Posterior vena cava (tissue), 2 donors: Measurements from ENCODE around the gene ADISSP. TPM values are rescaled to one million over a fixed set of nuclear protein-coding genes. Genes with fewer than 3 reads are reported as not detected.

ENCODE experiments used
- DNase-seq: peaks from one replicate; pipeline ENCODE4 v3.0.0-alpha.2; 2020; ENCODE audit warnings: low spot score
- intact Hi-C, 2 donors: fragments of 100-400 bp; cut with DNase I; formaldehyde crosslinking; loops; one replicate each; pipeline versions ENCODE4 v1.14.1 to v1.14.2; 2022 to 2023
- long read RNA-seq, 2 donors: library from polyadenylated mRNA; unstranded; transcript quantifications; one replicate each; pipeline ENCODE4 v2.0.0, GENCODE V29; 2020 to 2021
- total RNA-seq, 2 donors: library from RNA; stranded (reverse); fragmentation: NEBNext Ultra II Directional; extraction: Animal tissue kit (Norgen Biotek cat#: 25700); gene quantifications; one replicate each; pipeline ENCODE4 v1.2.1, GENCODE V29; 2021
- donor health status: DM: yes; HTN: yes; CAD: no.
- donor health status: DM: yes; HTN: yes; CAD: no.

Gene ADISSP
- 10 to 100 TPM; 14.6 to 20.2 TPM for total RNA-seq
- long read RNA-seq, donor 1, transcript C20orf27-202 (6 exons, 1,886 nt): major isoform, 11 of 13 reads
- long read RNA-seq, donor 1, partial matches to known transcripts: 2 of 13 reads
- long read RNA-seq, donor 1, other reads (novel, unspliced or antisense): 0 of 13 reads
- long read RNA-seq, donor 2, transcript C20orf27-202 (6 exons, 1,886 nt): major isoform, 37 of 42 reads
- long read RNA-seq, donor 2, partial matches to known transcripts: 3 of 42 reads
- long read RNA-seq, donor 2, other reads (novel, unspliced or antisense): 2 of 42 reads

GRCh38 chr20:3767427-3768341 is at the start of gene ADISSP:
Gene ADISSP, minus strand, starts transcription at chr20:3767753. Its CDS starts 7,653 bp downstream, at chr20:3760100.
- peak; percentile 100 for DNase-seq

GRCh38 chr20:3815703-3816315 is 48.3 kb upstream of the ADISSP start:
- no peak for DNase-seq
- intact Hi-C loops: no loop called here

More at GRCh38 chr20:3767427-3768341, at the start of gene ADISSP:
- intact Hi-C loops: no loop called here

GRCh38 chr20:3814928-3815495 is 47.5 kb upstream of the ADISSP start:
- DNase-seq: peak; percentile 53
- intact Hi-C loops: no loop called here

- intact Hi-C loops: no loop called here
- DNase-seq: peak; percentile 15
Observed at GRCh38 chr20:3813848-3814581, 46.5 kb upstream of the ADISSP start.

GRCh38 chr20:3812975-3813847 is 45.7 kb upstream of the ADISSP start:
- intact Hi-C loops: no loop called here
- peak; percentile 40 for DNase-seq

GRCh38 chr20:3812259-3812681 is 44.7 kb upstream of the ADISSP start:
- intact Hi-C loops: no loop called here
- peak; percentile 46 for DNase-seq

- DNase-seq: peak; percentile 99
- intact Hi-C loops: no loop called here
Observed at GRCh38 chr20:3811467-3812258, 44.1 kb upstream of the ADISSP start.

GRCh38 chr20:3808544-3808943 is 41.0 kb upstream of the ADISSP start:
- intact Hi-C loops: no loop called here
- DNase-seq: no peak

- intact Hi-C loops: no loop called here
Observed at GRCh38 chr20:3804781-3805180, 37.2 kb upstream of the ADISSP start.

GRCh38 chr20:3804254-3804751 is 36.8 kb upstream of the ADISSP start:
- intact Hi-C loops: no loop called here

More at GRCh38 chr20:3804781-3805180, 37.2 kb upstream of the ADISSP start:
- no peak for DNase-seq

GRCh38 chr20:3803854-3804253 is 36.3 kb upstream of the ADISSP start:
- intact Hi-C loops: no loop called here
- peak; percentile 75 for DNase-seq

More at GRCh38 chr20:3804254-3804751, 36.8 kb upstream of the ADISSP start:
- peak; percentile 58 for DNase-seq

- no peak for DNase-seq
- intact Hi-C loops: no loop called here
Observed at GRCh38 chr20:3803289-3803688, 35.7 kb upstream of the ADISSP start.

- intact Hi-C loops: no loop called here
- no peak for DNase-seq
Observed at GRCh38 chr20:3802524-3803239, 35.1 kb upstream of the ADISSP start.

GRCh38 chr20:3801846-3802245 is 34.3 kb upstream of the ADISSP start:
- DNase-seq: no peak
- intact Hi-C loops: no loop called here

GRCh38 chr20:3801299-3801698 is 33.7 kb upstream of the ADISSP start:
- no peak for DNase-seq

GRCh38 chr20:3800878-3801260 is 33.3 kb upstream of the ADISSP start:
- intact Hi-C loops: no loop called here
- no peak for DNase-seq

More at GRCh38 chr20:3801299-3801698, 33.7 kb upstream of the ADISSP start:
- intact Hi-C loops: no loop called here
